Adrenal gland (tissue), 12 donors: ENCODE data around the gene TGFA. TPM values are rescaled to one million over a fixed set of nuclear protein-coding genes. Genes with fewer than 3 reads are reported as not detected.

Experiments
- DNase-seq, 7 donors: peaks; one replicate each; pipeline ENCODE4 v3.0.0-alpha.2; 2019 to 2020
- H3K27ac ChIP-seq, 5 donors: fragments of 200-600 bp; sonication (generic) in 4 of 5; 1 replicate in 3 of 5; 2 replicates in 2 of 5; pipeline versions ENCODE4 v1.5.1 to v1.8.0; 2016 to 2020; ENCODE audit warnings: mild to moderate bottlenecking in 1 of 5
- H3K27me3 ChIP-seq: fragments of 200-600 bp; 2 replicates; pipeline ENCODE4 v1.8.0; 2021
- H3K36me3 ChIP-seq, 2 donors: fragments of 200-600 bp; replicated peaks in 1 of 2; 1 replicate in 1 of 2; 2 replicates in 1 of 2; pipeline versions ENCODE4 v1.5.1 to v1.8.0; 2018 to 2022
- H3K4me1 ChIP-seq, 2 donors: fragments of 200-600 bp; replicated peaks in 1 of 2; 1 replicate in 1 of 2; 2 replicates in 1 of 2; pipeline versions ENCODE4 v1.5.1 to v1.8.0; 2018 to 2021
- H3K4me3 ChIP-seq, 4 donors: fragments of 200-600 bp; sonication (generic) in 3 of 4; one replicate each; pipeline ENCODE4 v1.5.1; 2016 to 2018
- H3K9me3 ChIP-seq, 3 donors: fragments of 200-600 bp; sonication (generic) in 1 of 3; replicated peaks in 1 of 3; 1 replicate in 2 of 3; 2 replicates in 1 of 3; pipeline versions ENCODE4 v1.5.1 to v1.8.0; 2016 to 2021
- POLR2A ChIP-seq, 2 donors: fragments of 450-650 bp; IDR thresholded peaks; one replicate each; pipeline ENCODE4 v1.6.1; 2017; ENCODE audit warnings: antibody characterized with exemption in 2 of 2, mild to moderate bottlenecking in 2 of 2, moderate library complexity in 1 of 2
- WGBS, 4 donors: extraction: QIAGEN DNeasy Blood & Tissue Kit in 2 of 4; methylation state at CpG; one replicate each; pipeline versions ENCODE4 v1.1.5 to v1.1.7; 2013 to 2017; 5-methylcytosine and 5-hydroxymethylcytosine counted together
- intact Hi-C, 2 donors: fragments of 100-400 bp; cut with DNase I; formaldehyde crosslinking; loops; one replicate each; pipeline versions ENCODE4 v1.14.1 to v1.15.0; 2022 to 2023
- polyA plus RNA-seq, 3 donors: library from polyadenylated mRNA; stranded (reverse); fragments of 200-250 nt in 2 of 3; fragments of 350-450 nt in 1 of 3; fragmentation: Illumina TruSeq in 1 of 3; extraction: RNeasy Lipid Tissue Mini Kit (QIAGEN cat#74804) in 1 of 3; gene quantifications; one replicate each; pipeline ENCODE4 v1.2.3, GENCODE V29; 2013 to 2014
- total RNA-seq, 9 donors: library from RNA; depleted of rRNA in 4 of 9; stranded (reverse); fragments of >200 nt in 4 of 9; fragments of 120-200 nt in 1 of 9; fragmentation: NEBNext Ultra II Directional in 1 of 9; extraction: Animal tissue kit (Norgen Biotek cat#: 25700) in 1 of 9; gene quantifications; one replicate each; pipeline versions ENCODE4 v1.1.0 to v1.2.4, GENCODE V29; 2013 to 2023
- TF ChIP-seq, protein P1 (sequence below), 6 experiments: fragments of 450-650 bp in 4 of 6; fragments of 200-600 bp in 2 of 6; sonication (generic) in 1 of 6; IDR thresholded peaks; 1 replicate in 5 of 6; 2 replicates in 1 of 6; pipeline versions ENCODE4 v1.5.1 to v1.8.0; 2016 to 2021; ENCODE audit warnings: antibody characterized with exemption in 6 of 6, mild to moderate bottlenecking in 2 of 6, moderate library complexity in 1 of 6
- donor health status: healthy with polysubstance abuse.
- donor health status: Bipolar disorder and iron deficiency.
- donor health status: DM: yes; HTN: yes; CAD: no.
- donor health status: DM: no; HTN: no; CAD: no.
- donor health status: DM: no; HTN: no; CAD: no.
- donor health status: DM: yes; HTN: yes; CAD: no.

Gene TGFA
- total and polyA plus RNA-seq, 12 donors: 0.11 to 8.2 (median 0.75) TPM

DNA sequence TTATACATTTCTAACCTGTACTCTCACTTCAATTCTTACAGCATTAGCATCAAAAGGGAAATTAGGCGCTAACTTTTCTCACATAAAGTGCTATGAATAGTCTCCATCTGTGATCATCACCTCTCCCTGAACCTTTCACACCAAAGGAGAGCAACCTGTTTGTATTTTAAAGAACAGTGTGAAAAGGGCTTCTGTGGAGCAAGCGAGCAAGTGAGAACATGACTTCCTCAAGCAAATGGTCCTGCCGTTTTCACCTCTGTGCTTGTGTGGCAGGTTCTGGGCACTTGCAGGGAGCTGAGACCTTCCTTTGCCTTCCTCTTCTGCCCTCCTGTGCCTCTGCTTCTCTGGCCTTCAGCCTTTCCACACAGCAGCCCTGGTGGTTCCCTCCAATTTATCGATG lies 51.9 kb downstream of the TGFA start:
- 58 to 63% (median 60%) methylated on average over 4 of the region's 4 CpGs for WGBS, 4 donors

DNA sequence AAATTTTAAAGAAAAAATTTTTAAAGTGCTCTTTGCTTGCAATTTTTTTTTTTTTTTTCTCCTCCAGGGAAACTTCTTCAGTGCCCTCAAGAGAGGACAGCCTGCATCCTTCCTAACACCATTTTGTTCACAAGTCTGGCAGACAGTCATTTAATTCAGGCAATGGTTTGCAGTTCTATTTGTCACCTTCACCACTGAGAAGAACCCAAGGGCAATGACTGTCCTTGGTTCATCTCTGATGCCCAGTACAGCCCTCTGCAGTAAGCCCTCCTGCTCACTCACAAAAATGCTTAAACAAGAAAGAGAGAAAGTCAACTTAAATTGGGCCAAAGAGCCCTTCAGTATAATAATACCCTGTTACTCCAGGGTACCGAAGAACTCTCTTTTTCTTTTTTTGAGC lies 52.4 kb downstream of the TGFA start:
- no peak overlapping the region for H3K4me3 ChIP-seq
- 85 to 94% (median 87%) methylated on average over 1 of the region's 1 CpG for WGBS, 4 donors
- no peaks in the 10 kb centered on the region for H3K4me1 ChIP-seq
- TF ChIP-seq, protein P1, sequence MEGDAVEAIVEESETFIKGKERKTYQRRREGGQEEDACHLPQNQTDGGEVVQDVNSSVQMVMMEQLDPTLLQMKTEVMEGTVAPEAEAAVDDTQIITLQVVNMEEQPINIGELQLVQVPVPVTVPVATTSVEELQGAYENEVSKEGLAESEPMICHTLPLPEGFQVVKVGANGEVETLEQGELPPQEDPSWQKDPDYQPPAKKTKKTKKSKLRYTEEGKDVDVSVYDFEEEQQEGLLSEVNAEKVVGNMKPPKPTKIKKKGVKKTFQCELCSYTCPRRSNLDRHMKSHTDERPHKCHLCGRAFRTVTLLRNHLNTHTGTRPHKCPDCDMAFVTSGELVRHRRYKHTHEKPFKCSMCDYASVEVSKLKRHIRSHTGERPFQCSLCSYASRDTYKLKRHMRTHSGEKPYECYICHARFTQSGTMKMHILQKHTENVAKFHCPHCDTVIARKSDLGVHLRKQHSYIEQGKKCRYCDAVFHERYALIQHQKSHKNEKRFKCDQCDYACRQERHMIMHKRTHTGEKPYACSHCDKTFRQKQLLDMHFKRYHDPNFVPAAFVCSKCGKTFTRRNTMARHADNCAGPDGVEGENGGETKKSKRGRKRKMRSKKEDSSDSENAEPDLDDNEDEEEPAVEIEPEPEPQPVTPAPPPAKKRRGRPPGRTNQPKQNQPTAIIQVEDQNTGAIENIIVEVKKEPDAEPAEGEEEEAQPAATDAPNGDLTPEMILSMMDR (IDR thresholded peaks at IDR 0.05): no peak
- TF ChIP-seq POLR2A (IDR thresholded peaks at IDR 0.05): no peak
- no peak overlapping the region for H3K27ac ChIP-seq
- H3K9me3 ChIP-seq: no peaks in the 10 kb centered on the region
- H3K27me3 ChIP-seq: peaks cover 8% of the 10 kb centered on the region
- H3K36me3 ChIP-seq: no peaks in the 10 kb centered on the region
- intact Hi-C loops: no loop called here
- DNase-seq: no peak

More for the DNA sequence above, 51.9 kb downstream of the TGFA start:
- Histone ChIP-seq H3K4me3 (no peak overlapping the region), H3K27ac (no peak overlapping the region), H3K27me3 (peaks cover 8% of the 10 kb centered on the region), H3K36me3 (no peaks in the 10 kb centered on the region), H3K4me1 (no peaks in the 10 kb centered on the region), H3K9me3 (no peaks in the 10 kb centered on the region)
- DNase-seq: no peak
- intact Hi-C loops: no loop called here
- TF ChIP-seq POLR2A (IDR thresholded peaks at IDR 0.05): no peak
- TF ChIP-seq, protein P1 (IDR thresholded peaks at IDR 0.05): no peak

DNA sequence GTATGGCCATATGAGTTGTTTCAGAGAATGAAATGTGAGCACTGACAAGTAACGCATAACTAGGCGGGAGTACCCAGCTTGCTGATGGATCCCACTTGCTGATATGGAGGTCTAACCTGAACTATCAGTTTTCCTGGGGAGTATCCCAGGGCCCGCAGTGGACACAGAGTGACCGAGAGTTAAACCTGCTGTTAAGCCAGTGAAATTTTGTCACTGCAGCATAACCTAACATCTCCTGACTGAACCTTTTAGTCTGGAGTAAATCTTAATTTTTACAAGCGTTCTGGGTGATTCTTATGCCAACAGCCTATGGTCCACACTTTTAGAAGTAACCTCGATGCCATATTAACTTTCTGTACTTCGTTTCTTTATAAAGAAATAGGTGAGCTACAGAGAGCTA lies 54.4 kb downstream of the TGFA start:
- Histone ChIP-seq H3K9me3 (no peaks in the 10 kb centered on the region), H3K4me3 (no peak overlapping the region), H3K36me3 (no peaks in the 10 kb centered on the region), H3K27ac (no peak overlapping the region), H3K27me3 (peaks cover 8% of the 10 kb centered on the region), H3K4me1 (no peaks in the 10 kb centered on the region)
- intact Hi-C loops: no loop called here
- DNase-seq: no peak
- TF ChIP-seq POLR2A (IDR thresholded peaks at IDR 0.05): no peak
- TF ChIP-seq, protein P1 (IDR thresholded peaks at IDR 0.05): no peak
- WGBS, 4 donors: 79 to 93% (median 87%) methylated on average over 7 of the region's 7 CpGs

DNA sequence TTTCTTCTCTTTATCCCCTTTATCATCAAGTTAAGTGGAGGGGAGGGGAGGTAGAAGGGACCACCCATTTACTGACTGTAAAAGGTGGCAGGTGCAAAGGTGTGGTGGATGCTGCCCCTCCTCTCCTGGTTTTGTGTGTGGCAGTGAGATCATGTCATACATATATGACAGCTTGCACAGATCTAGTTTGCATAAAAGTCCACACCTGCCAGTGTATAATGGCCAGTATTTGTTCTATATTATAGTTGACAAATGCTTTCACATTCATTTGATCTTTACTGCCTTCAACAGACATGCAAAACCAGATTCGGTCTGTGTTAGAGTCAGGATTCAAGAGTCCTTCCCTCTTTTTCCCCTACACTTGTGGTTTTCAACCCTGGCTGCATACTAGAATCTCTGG lies 55.1 kb downstream of the TGFA start:
- 53 to 86% (median 83%) methylated on average over 1 of the region's 1 CpG for WGBS, 4 donors
- Histone ChIP-seq H3K4me3 (no peak overlapping the region), H3K27me3 (peaks cover 8% of the 10 kb centered on the region), H3K36me3 (no peaks in the 10 kb centered on the region), H3K9me3 (no peaks in the 10 kb centered on the region), H3K27ac (no peak overlapping the region), H3K4me1 (no peaks in the 10 kb centered on the region)
- intact Hi-C loops: no loop called here
- no peak for TF ChIP-seq POLR2A (IDR thresholded peaks at IDR 0.05)
- TF ChIP-seq, protein P1 (IDR thresholded peaks at IDR 0.05): no peak
- no peak for DNase-seq
